Activated CD4-positive, alpha-beta T cell treated with anti-CD3 and anti-CD28 coated beads for 36 hours (primary cell): ENCODE data around the gene DHX34. TPM values are rescaled to one million over a fixed set of nuclear protein-coding genes. Genes with fewer than 3 reads are reported as not detected.
A peak's percentile ranks its signal among the peaks of the same experiment; 100 is the strongest.
"Not testable (repeated sequence)": the region's sequence is repeated elsewhere in the genome, so short reads cannot be mapped to it uniquely, and the experiment has no call there.

Experiments used
- ATAC-seq: fragments of 200-7000 bp; cut with Tn5 transposase; one replicate; pipeline ENCODE4 v1.10.0; 2021; ENCODE audit warnings: mild to moderate bottlenecking, moderate library complexity
- CTCF ChIA-PET: fragments of 350-600 bp; sonication (Branson Sonifier 250); formaldehyde crosslinking; loops from one replicate; lab custom pipeline; 2021; ENCODE audit warnings: antibody characterized with exemption; lab: Charles Lee
- POLR2A ChIA-PET: fragments of 350-600 bp; sonication (Branson Sonifier 250); formaldehyde crosslinking; loops from one replicate; lab custom pipeline; 2021; ENCODE audit warnings: antibody characterized with exemption, inconsistent platforms; lab: Charles Lee
- DNase-seq: peaks from one replicate; pipeline ENCODE4 v3.0.0-alpha.2; 2020
- H3K27ac Mint-ChIP-seq: one replicate; pipeline ENCODE4 v1.8.0; 2021; ENCODE audit warnings: mixed read lengths
- H3K27me3 Mint-ChIP-seq: one replicate; pipeline ENCODE4 v1.8.0; 2021; ENCODE audit warnings: mixed read lengths
- H3K36me3 Mint-ChIP-seq: one replicate; pipeline ENCODE4 v1.8.0; 2021; ENCODE audit warnings: low read depth, mixed read lengths
- H3K4me1 Mint-ChIP-seq: one replicate; pipeline ENCODE4 v1.8.0; 2021; ENCODE audit warnings: mixed read lengths
- H3K4me3 Mint-ChIP-seq: one replicate; pipeline ENCODE4 v1.8.0; 2021; ENCODE audit warnings: mild to moderate bottlenecking, moderate library complexity, mixed read lengths
- H3K9me3 Mint-ChIP-seq: one replicate; pipeline ENCODE4 v1.8.0; 2021; ENCODE audit warnings: low read depth, mixed read lengths
- intact Hi-C, 2 experiments: fragments of 100-400 bp; cut with DNase I in 1 of 2; cut with micrococcal nuclease in 1 of 2; formaldehyde crosslinking; loops; one replicate each; pipeline versions ENCODE4 v1.14.2 to v1.15.1; 2022 to 2024; cut with DNase I, micrococcal nuclease
- total RNA-seq, 2 experiments: library from RNA; stranded (reverse); gene quantifications; one replicate each; pipeline ENCODE4 v1.2.3, GENCODE V29; 2021

Gene DHX34
- total RNA-seq, 2 experiments from 2014 or later: 15.4 to 17.9 TPM

GRCh38 chr19:47352095-47352494, 3.0 kb downstream of the DHX34 start:
- Mint-ChIP-seq H3K9me3 (no peaks in the 10 kb centered on the region), H3K4me1 (peaks cover 40% of the 10 kb centered on the region), H3K36me3 (peaks cover 52% of the 10 kb centered on the region), H3K27ac (no peak overlapping the region), H3K4me3 (no peak overlapping the region), H3K27me3 (no peaks in the 10 kb centered on the region)
- ChIA-PET CTCF (interaction anchor here (0.5 to 1.3 kb wide), 2 partner anchors 76 kb away, joined by 3 to 6 read pairs; no protein-coding TSS in a partner anchor), POLR2A (no interaction called here)
- ATAC-seq: no peak
- intact Hi-C loops: no loop called here
- no peak for DNase-seq

- ATAC-seq: no peak
- no peak overlapping the region for H3K27ac Mint-ChIP-seq
- peaks cover 40% of the 10 kb centered on the region for H3K4me1 Mint-ChIP-seq
- peaks cover 64% of the 10 kb centered on the region for H3K36me3 Mint-ChIP-seq
- no peak overlapping the region for H3K4me3 Mint-ChIP-seq
- intact Hi-C loops: no loop called here
- ChIA-PET POLR2A (no interaction called here), CTCF (no interaction called here)
- no peaks in the 10 kb centered on the region for H3K27me3 Mint-ChIP-seq
- H3K9me3 Mint-ChIP-seq: no peaks in the 10 kb centered on the region
- DNase-seq: no peak
Observed at GRCh38 chr19:47353307-47353712, 4.2 kb downstream of the DHX34 start.

DNA sequence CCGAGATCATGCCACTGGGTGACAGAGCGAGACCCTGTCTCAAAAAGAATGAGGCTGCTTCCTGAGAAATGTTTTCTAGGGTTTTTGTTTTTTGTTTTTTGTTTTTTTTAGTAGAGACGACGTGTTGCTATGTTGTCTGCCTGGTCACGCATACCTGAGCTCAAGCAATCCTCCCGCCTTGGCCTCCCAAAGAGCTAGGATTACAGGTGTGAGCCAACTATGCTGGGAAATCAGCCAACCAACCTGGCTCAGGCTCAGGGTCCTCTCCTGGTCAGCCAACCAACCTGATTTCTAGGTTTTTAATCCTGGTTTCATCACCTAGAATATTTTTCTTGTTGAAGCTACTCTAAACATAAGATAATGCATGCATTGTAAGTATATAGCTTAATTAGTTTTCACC, 7.8 kb downstream of the DHX34 start:
- H3K9me3 Mint-ChIP-seq: no peaks in the 10 kb centered on the region
- peaks cover 11% of the 10 kb centered on the region for H3K4me1 Mint-ChIP-seq
- no peaks in the 10 kb centered on the region for H3K27me3 Mint-ChIP-seq
- intact Hi-C loops: no loop called here
- CTCF ChIA-PET: interaction anchor here (0.7 to 1.2 kb wide), 3 partner anchors 8 to 60 kb away, joined by 3 to 5 read pairs (median 3); partner anchors contain the start of gene DHX34
- POLR2A ChIA-PET: no interaction called here
- H3K4me3 Mint-ChIP-seq: no peak overlapping the region
- DNase-seq (no peak), ATAC-seq (no peak)
- H3K36me3 Mint-ChIP-seq: peaks cover 76% of the 10 kb centered on the region
- no peak overlapping the region for H3K27ac Mint-ChIP-seq

GRCh38 chr19:47357788-47358680, 8.9 kb downstream of the DHX34 start:
- ChIA-PET POLR2A (no interaction called here), CTCF (interaction anchor here (0.6 to 1.2 kb wide), 3 partner anchors 9 to 61 kb away, joined by 3 to 5 read pairs (median 3); partner anchors contain the start of gene DHX34)
- ATAC-seq: no peak
- intact Hi-C loops: no loop called here
- Mint-ChIP-seq H3K27me3 (no peaks in the 10 kb centered on the region), H3K36me3 (peaks cover 74% of the 10 kb centered on the region), H3K27ac (no peak overlapping the region), H3K4me3 (no peak overlapping the region), H3K9me3 (no peaks in the 10 kb centered on the region), H3K4me1 (peaks cover 7% of the 10 kb centered on the region)
- peak; percentile 22 for DNase-seq

DNA sequence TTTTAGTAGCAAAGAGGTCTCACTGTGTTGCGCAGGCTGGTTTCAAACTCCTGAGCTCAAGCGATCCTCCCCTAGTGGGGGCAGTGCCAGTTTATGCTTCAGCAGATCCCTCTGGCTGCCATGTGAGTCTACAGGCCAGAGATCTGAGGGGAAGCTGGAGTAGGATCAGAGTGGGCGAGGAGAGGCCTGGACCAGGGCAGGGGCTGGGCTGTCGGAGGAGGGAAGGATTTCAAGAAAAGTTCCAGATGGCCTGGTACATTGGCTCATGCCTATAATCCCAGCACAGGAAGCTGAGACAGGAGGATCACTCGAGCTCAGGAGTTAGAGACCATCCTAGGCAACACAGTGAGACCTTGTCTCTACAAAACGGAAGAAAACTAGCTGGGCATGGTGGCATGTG, 9.8 kb downstream of the DHX34 start:
- Mint-ChIP-seq H3K9me3 (no peaks in the 10 kb centered on the region), H3K4me1 (peaks cover 5% of the 10 kb centered on the region), H3K27me3 (no peaks in the 10 kb centered on the region), H3K4me3 (no peak overlapping the region), H3K36me3 (peaks cover 71% of the 10 kb centered on the region), H3K27ac (no peak overlapping the region)
- CTCF ChIA-PET: interaction anchor here (0.6 kb wide), 1 partner anchor 71 kb away, joined by 4 read pairs; no protein-coding TSS in a partner anchor
- intact Hi-C loops: no loop called here
- no peak for ATAC-seq
- POLR2A ChIA-PET: no interaction called here
- DNase-seq: no peak

DNA sequence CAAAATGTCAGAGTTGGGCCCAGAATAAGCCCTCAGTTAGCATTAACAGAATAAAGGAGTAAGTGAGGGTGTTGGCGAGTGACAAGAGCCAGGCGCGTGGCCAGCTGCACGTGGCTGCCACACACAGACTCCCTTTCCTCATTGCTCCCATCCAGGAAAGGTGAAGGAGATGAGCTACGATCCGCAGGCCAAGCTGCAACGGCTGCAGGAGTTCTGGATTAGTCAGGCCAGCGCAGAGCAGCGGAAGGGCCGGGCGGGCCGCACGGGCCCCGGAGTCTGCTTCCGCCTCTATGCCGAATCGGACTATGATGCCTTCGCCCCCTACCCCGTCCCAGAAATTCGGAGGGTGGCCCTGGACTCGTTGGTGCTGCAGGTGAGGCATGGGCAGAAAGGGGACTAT, 13.2 kb downstream of the DHX34 start:
- intact Hi-C loops: no loop called here
- Mint-ChIP-seq H3K27me3 (no peaks in the 10 kb centered on the region), H3K27ac (no peak overlapping the region), H3K4me3 (no peak overlapping the region), H3K4me1 (no peaks in the 10 kb centered on the region), H3K9me3 (no peaks in the 10 kb centered on the region), H3K36me3 (peaks cover 59% of the 10 kb centered on the region)
- POLR2A ChIA-PET: no interaction called here
- ATAC-seq: no peak
- DNase-seq: no peak
- CTCF ChIA-PET: interaction anchor here (0.6 kb wide), 1 partner anchor 11 kb away, joined by 3 read pairs; no protein-coding TSS in a partner anchor

DNA sequence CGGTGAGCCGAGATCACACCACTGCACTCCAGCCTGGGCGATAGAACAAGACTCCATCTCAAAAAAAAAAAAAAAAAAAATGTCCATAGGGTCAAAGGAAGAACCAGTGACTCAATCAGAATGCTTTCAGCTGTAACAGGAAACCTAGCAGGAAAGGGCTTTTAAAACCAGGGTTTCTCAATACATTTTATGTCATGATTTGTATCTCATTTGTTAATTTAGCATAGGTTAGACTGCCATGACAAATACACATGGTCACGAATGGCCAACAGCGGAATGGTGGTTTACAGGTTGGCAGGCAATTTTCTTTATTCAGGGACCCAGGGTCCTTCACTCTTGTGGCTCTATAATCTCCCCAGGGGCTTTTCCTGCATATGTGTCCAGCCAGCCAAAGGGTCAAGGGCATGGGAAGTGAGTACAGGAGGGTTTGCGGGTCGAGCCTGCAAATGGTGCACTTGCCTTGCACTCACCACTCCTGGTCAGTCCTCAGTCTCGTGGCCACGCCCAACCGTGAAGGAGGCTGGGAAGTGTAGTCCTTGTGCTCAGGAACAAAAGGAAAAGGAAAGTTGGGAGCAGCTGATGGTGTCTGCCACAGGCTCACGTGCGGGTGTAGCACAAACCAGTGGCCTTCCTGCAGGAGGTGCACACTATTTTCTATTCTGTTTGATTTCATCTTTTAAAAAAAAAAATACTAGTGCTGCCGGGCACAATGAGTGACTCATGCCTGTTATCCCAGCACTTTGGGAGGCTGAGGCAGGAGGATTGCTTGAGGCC, 14.8 kb downstream of the DHX34 start:
- Mint-ChIP-seq H3K4me3 (no peak overlapping the region), H3K4me1 (no peaks in the 10 kb centered on the region), H3K27ac (no peak overlapping the region), H3K36me3 (peaks cover 45% of the 10 kb centered on the region), H3K27me3 (no peaks in the 10 kb centered on the region), H3K9me3 (no peaks in the 10 kb centered on the region)
- no peak for DNase-seq
- CTCF ChIA-PET: no interaction called here
- ATAC-seq: no peak
- intact Hi-C loops: no loop called here
- POLR2A ChIA-PET: no interaction called here

DNA sequence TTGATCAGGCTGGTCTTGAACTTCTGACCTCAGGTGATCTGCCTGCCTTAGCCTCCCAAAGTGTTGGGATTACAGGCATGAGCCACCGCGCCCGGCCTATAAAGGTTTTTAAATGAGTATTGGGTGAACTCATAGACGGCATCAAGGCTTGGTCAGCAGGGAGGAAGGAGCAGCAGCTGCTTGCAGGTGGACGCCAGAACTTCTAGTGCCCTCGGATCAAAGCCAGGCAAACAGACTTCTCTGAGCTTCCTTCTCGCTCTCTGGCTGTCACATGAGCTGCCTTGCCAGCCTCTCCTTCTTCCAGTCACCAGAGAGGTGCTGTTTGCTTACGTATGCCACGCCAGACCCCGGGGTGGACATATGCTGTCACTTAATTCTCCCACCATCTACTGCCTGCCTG, 16.3 kb downstream of the DHX34 start:
- H3K4me1 Mint-ChIP-seq, intact Hi-C loops, H3K4me3 Mint-ChIP-seq, H3K27me3 Mint-ChIP-seq, POLR2A ChIA-PET, H3K27ac Mint-ChIP-seq, DNase-seq, CTCF ChIA-PET, H3K9me3 Mint-ChIP-seq, ATAC-seq: not testable (repeated sequence)
- peaks cover 46% of the 10 kb centered on the region for H3K36me3 Mint-ChIP-seq

DNA sequence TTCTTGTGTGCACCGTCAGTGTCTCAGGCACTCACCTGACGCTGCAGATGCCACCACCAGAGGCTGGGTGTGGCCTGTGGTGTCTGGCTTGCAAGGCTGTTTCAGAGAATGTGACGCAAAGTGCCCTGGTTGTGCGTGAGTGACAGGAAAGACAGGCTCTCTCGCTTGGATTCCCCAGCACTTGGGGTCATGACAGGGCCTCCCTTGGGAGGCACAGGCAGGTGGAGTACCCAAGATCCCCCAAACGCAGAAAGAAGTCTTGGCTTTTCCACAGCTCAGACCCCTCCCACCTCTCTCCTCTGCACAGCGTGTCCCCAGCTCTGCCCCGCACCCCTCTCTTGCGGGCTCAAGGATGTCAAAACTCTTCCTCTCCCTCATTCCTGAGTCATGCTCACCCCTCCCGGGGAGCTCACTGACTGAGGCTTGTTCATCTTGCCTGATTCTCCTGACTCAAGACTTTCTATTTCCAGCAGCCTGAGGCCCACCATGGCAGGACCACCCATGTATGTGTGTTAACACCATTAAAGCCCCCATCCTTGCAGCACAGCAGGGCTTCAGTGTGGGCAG, 21.0 kb downstream of the DHX34 start:
- peaks cover 29% of the 10 kb centered on the region for H3K36me3 Mint-ChIP-seq
- no peak overlapping the region for H3K4me3 Mint-ChIP-seq
- DNase-seq (no peak), ATAC-seq (no peak)
- intact Hi-C loops: no loop called here
- H3K27ac Mint-ChIP-seq: no peak overlapping the region
- ChIA-PET POLR2A (no interaction called here), CTCF (interaction anchor here (0.5 kb wide), 1 partner anchor 234 kb away, joined by 4 read pairs; no protein-coding TSS in a partner anchor)
- H3K27me3 Mint-ChIP-seq: no peaks in the 10 kb centered on the region
- no peaks in the 10 kb centered on the region for H3K4me1 Mint-ChIP-seq
- H3K9me3 Mint-ChIP-seq: no peaks in the 10 kb centered on the region

DNA sequence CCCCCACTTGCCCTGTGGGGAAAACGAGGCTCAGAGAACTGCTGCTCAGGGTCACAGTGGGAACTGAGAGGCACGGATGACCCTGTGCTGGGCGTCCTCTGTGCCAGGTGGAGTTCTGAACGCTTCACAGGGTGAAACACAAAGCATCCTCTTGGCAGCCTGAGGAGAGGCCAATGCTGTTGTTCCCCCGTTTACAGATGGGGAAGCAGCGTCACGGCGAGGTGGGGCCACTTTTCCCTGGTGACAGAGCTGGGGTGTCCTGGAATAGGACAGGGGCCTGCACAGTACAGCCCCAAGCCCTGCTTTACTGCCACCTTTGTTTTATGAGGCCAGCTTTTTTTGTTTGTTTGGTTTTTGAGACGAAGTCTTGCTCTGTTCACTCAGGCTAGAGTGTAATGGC, 22.1 kb downstream of the DHX34 start:
- intact Hi-C loops: no loop called here
- peaks cover 26% of the 10 kb centered on the region for H3K36me3 Mint-ChIP-seq
- no peaks in the 10 kb centered on the region for H3K9me3 Mint-ChIP-seq
- no peak overlapping the region for H3K27ac Mint-ChIP-seq
- CTCF ChIA-PET: interaction anchor here (1.1 kb wide), 1 partner anchor 23 kb away, joined by 3 read pairs; no protein-coding TSS in a partner anchor
- H3K27me3 Mint-ChIP-seq: no peaks in the 10 kb centered on the region
- DNase-seq (no peak), ATAC-seq (no peak)
- POLR2A ChIA-PET: no interaction called here
- no peak overlapping the region for H3K4me3 Mint-ChIP-seq
- H3K4me1 Mint-ChIP-seq: no peaks in the 10 kb centered on the region

DNA sequence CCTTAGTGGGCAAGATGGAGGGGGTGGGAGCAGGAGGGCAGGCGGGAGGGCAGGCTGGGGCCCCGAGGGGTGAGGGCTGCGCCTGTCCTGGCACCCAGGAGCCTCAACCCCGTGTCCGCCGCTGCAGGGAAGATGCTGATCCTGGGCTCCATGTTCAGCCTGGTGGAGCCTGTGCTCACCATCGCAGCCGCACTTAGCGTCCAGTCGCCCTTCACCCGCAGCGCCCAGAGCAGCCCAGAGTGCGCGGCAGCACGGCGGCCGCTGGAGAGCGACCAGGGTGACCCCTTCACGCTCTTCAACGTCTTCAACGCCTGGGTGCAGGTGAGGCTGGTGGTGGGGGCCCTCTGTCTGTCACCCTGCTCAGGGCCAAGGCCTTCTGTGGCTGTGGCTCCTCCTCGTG, 23.5 kb downstream of the DHX34 start:
- CTCF ChIA-PET: no interaction called here
- H3K9me3 Mint-ChIP-seq: no peaks in the 10 kb centered on the region
- no peak overlapping the region for H3K4me3 Mint-ChIP-seq
- intact Hi-C loops: no loop called here
- no peaks in the 10 kb centered on the region for H3K4me1 Mint-ChIP-seq
- POLR2A ChIA-PET: no interaction called here
- DNase-seq (no peak), ATAC-seq (no peak)
- no peak overlapping the region for H3K27ac Mint-ChIP-seq
- no peaks in the 10 kb centered on the region for H3K27me3 Mint-ChIP-seq
- peaks cover 26% of the 10 kb centered on the region for H3K36me3 Mint-ChIP-seq
